ENCODE measurements around the gene MRTFB.

DNA sequence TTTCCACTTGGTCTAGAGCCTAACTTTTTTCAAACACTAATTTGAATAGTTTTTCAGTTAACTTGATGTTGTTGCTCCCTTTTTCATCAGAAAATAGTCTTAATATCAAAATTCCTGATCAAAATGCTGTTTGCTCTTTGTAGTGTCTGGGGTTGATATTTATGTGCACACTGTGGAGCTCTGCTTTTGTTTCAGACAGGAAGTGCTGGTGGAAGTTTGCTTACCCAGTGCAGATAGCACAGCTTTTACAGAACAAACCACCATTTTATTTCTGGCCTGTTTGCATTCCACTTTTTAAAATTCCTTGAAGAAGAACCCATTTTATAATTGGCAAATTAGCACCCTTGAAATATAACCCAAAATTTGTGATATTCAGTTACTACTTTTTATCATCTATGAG is 125.4 kb downstream of the MRTFB start:
- TF ChIP-seq CTCF (IDR thresholded peaks at IDR 0.05; ENCODE audit: borderline replicate concordance, extremely low read depth, low read length, poor library complexity, severe bottlenecking) (no peak), EZH2 (IDR thresholded peaks at IDR 0.05; ENCODE audit: borderline replicate concordance, low read depth, low read length, severe bottlenecking) (no peak)
